Measurements from ENCODE around the gene SGCA. TPM values are rescaled to one million over a fixed set of nuclear protein-coding genes. Genes with fewer than 3 reads are reported as not detected.
A peak's percentile ranks its signal among the peaks of the same experiment; 100 is the strongest.

Gene SGCA
- total and polyA plus RNA-seq, 2 of the 13 experiments (the other 11 are each of a cell fraction or from before 2014, with no cell fraction given) = not detected

DNA sequence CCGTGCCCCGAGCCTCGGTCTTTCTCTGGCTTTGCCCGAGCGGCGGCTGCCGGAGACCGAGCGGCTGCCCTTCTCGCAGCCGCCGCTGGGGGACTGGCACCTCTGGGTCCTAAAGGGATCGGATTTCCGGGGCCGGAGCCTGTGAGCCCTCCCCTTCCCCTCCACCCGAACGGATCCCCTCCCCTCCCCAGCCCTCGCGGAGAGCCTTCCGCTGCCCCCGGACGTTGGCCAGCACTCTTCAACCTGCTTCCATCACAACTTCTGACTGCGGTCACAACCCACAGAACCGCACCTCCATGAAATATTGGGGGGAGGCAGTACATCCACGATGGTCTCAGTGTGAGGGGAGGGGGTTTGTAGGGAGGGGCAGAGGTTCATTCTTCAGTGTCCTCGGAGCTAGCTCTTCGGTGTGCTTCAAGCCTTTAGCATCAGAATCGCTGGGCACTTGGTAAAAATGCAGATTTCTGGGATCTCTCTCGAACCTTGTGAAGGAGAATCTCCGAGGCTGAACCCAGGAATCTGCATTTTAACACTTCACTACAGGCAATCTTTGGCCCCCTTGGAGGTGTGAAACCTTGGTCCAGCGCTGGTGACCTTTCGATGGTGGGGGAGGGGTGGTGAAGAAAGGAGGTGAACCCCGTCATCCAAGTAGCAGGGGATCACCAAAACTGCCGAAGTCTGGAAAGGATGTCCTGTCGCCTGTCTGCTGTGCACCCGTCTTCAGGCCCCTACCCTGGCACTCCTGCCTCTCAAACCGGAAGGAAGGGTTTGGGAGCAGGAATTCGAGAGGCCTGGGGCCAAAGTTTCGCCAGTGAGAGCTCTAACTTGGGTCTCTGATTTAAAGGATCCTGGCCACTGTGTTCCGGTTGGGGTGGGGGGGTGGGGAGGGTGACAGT is 14.5 kb upstream of the SGCA start (continued):
- TF ChIP-seq, protein P1, sequence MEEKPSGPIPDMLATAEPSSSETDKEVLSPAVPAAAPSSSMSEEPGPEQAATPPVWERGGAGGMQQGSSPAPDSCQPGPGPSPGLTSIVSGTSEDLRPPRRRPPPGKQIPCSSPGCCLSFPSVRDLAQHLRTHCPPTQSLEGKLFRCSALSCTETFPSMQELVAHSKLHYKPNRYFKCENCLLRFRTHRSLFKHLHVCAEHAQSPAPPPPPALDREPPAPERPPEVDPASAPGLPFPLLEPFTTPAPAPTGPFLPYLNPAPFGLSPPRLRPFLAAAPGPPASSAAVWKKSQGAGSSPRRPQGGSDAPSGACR (CRISPR knock-in tag; IDR thresholded peaks at IDR 0.05) = no peak
- TF ChIP-seq FOSL2 (CRISPR knock-in tag; IDR thresholded peaks at IDR 0.05) (peak; percentile 29; the same call in 1 of the 2 replicates), ZFX (CRISPR knock-in tag; IDR thresholded peaks at IDR 0.05; ENCODE audit: low read depth) (peak; percentile 16; the same call in 1 of the 2 replicates), GFI1 (CRISPR knock-in tag; IDR thresholded peaks at IDR 0.05; ENCODE audit: borderline replicate concordance) (no peak), SMC3 (IDR thresholded peaks at IDR 0.05; ENCODE audit: low read length) (no peak), ADNP (CRISPR knock-in tag; IDR thresholded peaks at IDR 0.05) (peak; percentile 74; the same call in 1 of the 2 replicates), ZNF337 (CRISPR knock-in tag; IDR thresholded peaks at IDR 0.05; ENCODE audit: borderline replicate concordance, low read depth) (no peak), JUNB (CRISPR knock-in tag; IDR thresholded peaks at IDR 0.05; ENCODE audit: borderline replicate concordance) (0 out of 2 replicates have a peak, but pooled peaks have one; percentile 38), ZNF678 (CRISPR knock-in tag; IDR thresholded peaks at IDR 0.05) (peak; percentile 15; the same call in 1 of the 2 replicates), ZSCAN21 (CRISPR knock-in tag; IDR thresholded peaks at IDR 0.05; ENCODE audit: borderline replicate concordance) (peak; percentile 96), ZNF34 (CRISPR knock-in tag; IDR thresholded peaks at IDR 0.05; ENCODE audit: borderline replicate concordance) (0 out of 2 replicates have a peak, but pooled peaks have one; percentile 17), ELF3 (CRISPR knock-in tag; IDR thresholded peaks at IDR 0.05) (peak; percentile 76), ZNF792 (CRISPR knock-in tag; IDR thresholded peaks at IDR 0.05) (0 out of 2 replicates have a peak, but pooled peaks have one; percentile 27), THYN1 (CRISPR knock-in tag; IDR thresholded peaks at IDR 0.05; ENCODE audit: borderline replicate concordance, low read depth) (0 out of 2 replicates have a peak, but pooled peaks have one; percentile 35), SUZ12 (IDR thresholded peaks at IDR 0.05; ENCODE audit: low read depth, low read length) (0 out of 2 replicates have a peak, but pooled peaks have one; percentile 10), MAF1 (CRISPR knock-in tag; IDR thresholded peaks at IDR 0.05; ENCODE audit: borderline replicate concordance) (peak; percentile 67; the same call in 1 of the 2 replicates), ZNF10 (CRISPR knock-in tag; IDR thresholded peaks at IDR 0.05; ENCODE audit: borderline replicate concordance, low read depth) (no peak), ETV5 (CRISPR knock-in tag; IDR thresholded peaks at IDR 0.05; ENCODE audit: borderline replicate concordance) (peak; percentile 81)
- TF ChIP-seq, protein P2, sequence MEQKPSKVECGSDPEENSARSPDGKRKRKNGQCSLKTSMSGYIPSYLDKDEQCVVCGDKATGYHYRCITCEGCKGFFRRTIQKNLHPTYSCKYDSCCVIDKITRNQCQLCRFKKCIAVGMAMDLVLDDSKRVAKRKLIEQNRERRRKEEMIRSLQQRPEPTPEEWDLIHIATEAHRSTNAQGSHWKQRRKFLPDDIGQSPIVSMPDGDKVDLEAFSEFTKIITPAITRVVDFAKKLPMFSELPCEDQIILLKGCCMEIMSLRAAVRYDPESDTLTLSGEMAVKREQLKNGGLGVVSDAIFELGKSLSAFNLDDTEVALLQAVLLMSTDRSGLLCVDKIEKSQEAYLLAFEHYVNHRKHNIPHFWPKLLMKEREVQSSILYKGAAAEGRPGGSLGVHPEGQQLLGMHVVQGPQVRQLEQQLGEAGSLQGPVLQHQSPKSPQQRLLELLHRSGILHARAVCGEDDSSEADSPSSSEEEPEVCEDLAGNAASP (CRISPR knock-in tag; IDR thresholded peaks at IDR 0.05; ENCODE audit: borderline replicate concordance) = 0 out of 2 replicates have a peak, but pooled peaks have one; percentile 21
- TF ChIP-seq, protein P3, sequence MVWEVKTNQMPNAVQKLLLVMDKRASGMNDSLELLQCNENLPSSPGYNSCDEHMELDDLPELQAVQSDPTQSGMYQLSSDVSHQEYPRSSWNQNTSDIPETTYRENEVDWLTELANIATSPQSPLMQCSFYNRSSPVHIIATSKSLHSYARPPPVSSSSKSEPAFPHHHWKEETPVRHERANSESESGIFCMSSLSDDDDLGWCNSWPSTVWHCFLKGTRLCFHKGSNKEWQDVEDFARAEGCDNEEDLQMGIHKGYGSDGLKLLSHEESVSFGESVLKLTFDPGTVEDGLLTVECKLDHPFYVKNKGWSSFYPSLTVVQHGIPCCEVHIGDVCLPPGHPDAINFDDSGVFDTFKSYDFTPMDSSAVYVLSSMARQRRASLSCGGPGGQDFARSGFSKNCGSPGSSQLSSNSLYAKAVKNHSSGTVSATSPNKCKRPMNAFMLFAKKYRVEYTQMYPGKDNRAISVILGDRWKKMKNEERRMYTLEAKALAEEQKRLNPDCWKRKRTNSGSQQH (CRISPR knock-in tag; IDR thresholded peaks at IDR 0.05; ENCODE audit: low read depth) = no peak
- TF ChIP-seq, protein P4, sequence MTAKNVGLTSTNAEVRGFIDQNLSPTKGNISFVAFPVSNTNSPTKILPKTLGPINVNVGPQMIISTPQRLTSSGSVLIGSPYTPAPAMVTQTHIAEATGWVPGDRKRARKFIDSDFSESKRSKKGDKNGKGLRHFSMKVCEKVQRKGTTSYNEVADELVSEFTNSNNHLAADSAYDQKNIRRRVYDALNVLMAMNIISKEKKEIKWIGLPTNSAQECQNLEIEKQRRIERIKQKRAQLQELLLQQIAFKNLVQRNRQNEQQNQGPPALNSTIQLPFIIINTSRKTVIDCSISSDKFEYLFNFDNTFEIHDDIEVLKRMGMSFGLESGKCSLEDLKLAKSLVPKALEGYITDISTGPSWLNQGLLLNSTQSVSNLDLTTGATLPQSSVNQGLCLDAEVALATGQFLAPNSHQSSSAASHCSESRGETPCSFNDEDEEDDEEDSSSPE (CRISPR knock-in tag; IDR thresholded peaks at IDR 0.05) = 0 out of 2 replicates have a peak, but pooled peaks have one; percentile 33
